NT2/D1 (cell line): Measurements from ENCODE around the gene DRD3.

Experiments used
- DNase-seq: peaks from one replicate; pipeline ENCODE4 v3.0.0-alpha.2; 2011; ENCODE audit warnings: low read depth, low spot score
- H3K27me3 ChIP-seq: 2 replicates; pipeline ENCODE4 v1.6.0; 2011; ENCODE audit warnings: mild to moderate bottlenecking; ENCODE audit not compliant: insufficient read length, insufficient read depth
- H3K36me3 ChIP-seq: 2 replicates; pipeline ENCODE4 v1.6.1; 2011; ENCODE audit warnings: mild to moderate bottlenecking, low read length, mixed read lengths; ENCODE audit not compliant: insufficient read depth, insufficient read length
- H3K4me1 ChIP-seq: 2 replicates; pipeline ENCODE4 v1.5.1; 2011; ENCODE audit not compliant: insufficient read depth, insufficient read length
- H3K4me3 ChIP-seq: 2 replicates; pipeline ENCODE4 v1.5.1; 2011; ENCODE audit warnings: low read depth; ENCODE audit not compliant: insufficient read length
- H3K9ac ChIP-seq: 2 replicates; pipeline ENCODE4 v1.6.0; 2011; ENCODE audit warnings: low read depth; ENCODE audit not compliant: insufficient read length
- H3K9me3 ChIP-seq: 2 replicates; pipeline ENCODE4 v1.5.1; 2011; ENCODE audit warnings: mild to moderate bottlenecking, low read length; ENCODE audit not compliant: insufficient read depth
- SUZ12 ChIP-seq: IDR thresholded peaks from 2 replicates; pipeline ENCODE4 v1.6.1; 2011; ENCODE audit not compliant: insufficient read length, insufficient read depth; ENCODE audit errors: extremely low read depth
- YY1 ChIP-seq: IDR thresholded peaks from 2 replicates; pipeline ENCODE4 v1.6.1; 2011; ENCODE audit not compliant: insufficient read length, insufficient read depth
- ZNF274 ChIP-seq: IDR thresholded peaks from 2 replicates; pipeline ENCODE4 v1.6.1; 2011; ENCODE audit warnings: mild to moderate bottlenecking, low read depth, low read length

The DRD3 gene

DNA sequence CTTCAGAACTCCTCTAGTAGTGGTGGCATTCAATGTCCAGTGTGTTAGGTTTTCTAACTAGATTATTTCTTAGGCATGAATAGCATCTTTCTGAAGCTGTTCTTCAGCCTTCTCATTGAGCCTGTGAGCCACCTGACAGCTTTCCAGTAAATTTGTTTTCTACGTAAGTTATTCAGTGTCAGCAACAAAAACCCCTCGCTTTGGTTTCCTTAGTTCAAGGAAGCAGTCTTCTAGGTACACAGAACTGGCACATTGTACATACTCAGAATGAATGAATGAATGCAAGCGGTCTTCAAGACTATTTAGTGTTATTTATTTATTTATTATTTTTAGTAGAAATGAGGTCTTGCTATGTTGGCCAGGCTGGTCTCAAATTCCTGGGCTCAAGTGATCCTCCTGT is 44.9 kb downstream of the DRD3 start:
- no peaks in the 10 kb centered on the region for H3K27me3 ChIP-seq
- TF ChIP-seq YY1 (no peak), SUZ12 (no peak), ZNF274 (no peak)
- H3K36me3 ChIP-seq, result no peaks in the 10 kb centered on the region
- no peak for DNase-seq
- H3K4me3 ChIP-seq, result no peak overlapping the region
- no peaks in the 10 kb centered on the region for H3K4me1 ChIP-seq
- no peaks in the 10 kb centered on the region for H3K9me3 ChIP-seq
- H3K9ac ChIP-seq, result no peak overlapping the region

DNA sequence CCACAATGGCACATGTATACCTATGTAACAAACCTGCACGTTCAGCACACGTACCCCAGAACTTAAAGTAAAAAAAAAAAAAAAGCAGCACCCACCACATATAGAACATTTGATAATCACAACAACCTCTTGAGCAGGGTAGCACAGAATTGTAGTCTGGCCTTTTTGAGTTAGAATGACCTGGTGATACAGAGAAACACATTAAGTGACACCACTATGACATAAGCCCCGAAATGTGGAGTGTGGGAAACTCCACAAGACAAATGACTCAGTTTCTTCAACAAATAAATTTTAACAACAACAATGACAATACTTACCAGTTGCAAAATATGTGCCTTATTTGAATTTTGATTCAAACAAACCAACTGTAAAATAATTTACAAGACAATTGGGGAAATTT is 46.4 kb downstream of the DRD3 start:
- H3K9me3 ChIP-seq, result no peaks in the 10 kb centered on the region; the same call in 1 of the 2 replicates
- TF ChIP-seq ZNF274 (no peak), YY1 (no peak), SUZ12 (no peak)
- no peak for DNase-seq
- no peak overlapping the region for H3K4me3 ChIP-seq
- no peak overlapping the region for H3K9ac ChIP-seq
- H3K36me3 ChIP-seq, result no peaks in the 10 kb centered on the region
- H3K27me3 ChIP-seq, result no peaks in the 10 kb centered on the region
- no peaks in the 10 kb centered on the region for H3K4me1 ChIP-seq

DNA sequence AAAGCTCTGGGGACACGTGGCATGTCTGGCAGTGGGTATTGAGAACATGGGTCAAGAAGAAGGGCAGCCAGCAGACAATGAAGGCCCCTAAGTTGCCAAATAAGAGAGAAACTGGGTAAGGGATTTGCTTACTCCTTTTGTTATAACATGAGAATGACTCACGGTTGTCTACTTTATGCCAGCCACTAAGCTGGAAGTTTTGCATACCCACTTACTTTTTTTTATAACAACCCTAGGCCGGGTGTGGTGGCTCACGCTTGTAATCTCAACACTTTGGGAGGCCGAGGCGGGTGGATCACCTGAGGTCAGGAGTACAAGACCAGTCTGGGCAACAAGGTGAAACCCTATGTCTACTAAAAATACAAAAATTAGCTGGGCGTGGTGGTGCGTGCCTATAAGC is 50.0 kb downstream of the DRD3 start:
- no peaks in the 10 kb centered on the region for H3K27me3 ChIP-seq
- no peak overlapping the region for H3K9ac ChIP-seq
- H3K9me3 ChIP-seq, result no peaks in the 10 kb centered on the region; the same call in 1 of the 2 replicates
- no peaks in the 10 kb centered on the region for H3K36me3 ChIP-seq
- TF ChIP-seq SUZ12 (no peak), ZNF274 (no peak), YY1 (no peak)
- no peak for DNase-seq
- H3K4me1 ChIP-seq, result no peaks in the 10 kb centered on the region
- no peak overlapping the region for H3K4me3 ChIP-seq

DNA sequence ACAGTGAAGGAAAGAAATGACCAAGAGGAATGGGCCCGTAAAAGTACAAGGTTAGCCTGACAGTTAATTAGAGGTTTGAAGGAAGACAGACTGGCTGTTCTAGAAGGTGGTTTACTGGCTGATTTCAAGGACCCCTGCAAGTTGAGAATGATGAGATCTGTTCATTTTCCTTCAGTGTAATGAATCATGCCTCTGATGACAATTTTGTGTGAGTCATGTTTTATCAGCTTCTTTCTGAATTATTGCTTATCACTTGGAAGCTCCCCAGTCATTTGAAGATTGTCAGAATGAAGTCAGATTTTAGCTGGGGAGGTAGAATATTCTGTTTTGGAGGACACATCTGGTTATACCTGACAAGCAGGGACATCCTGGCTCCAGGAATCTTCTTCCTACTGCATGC is 50.6 kb downstream of the DRD3 start:
- no peaks in the 10 kb centered on the region for H3K27me3 ChIP-seq
- no peaks in the 10 kb centered on the region for H3K4me1 ChIP-seq
- H3K36me3 ChIP-seq, result no peaks in the 10 kb centered on the region
- H3K9me3 ChIP-seq, result no peaks in the 10 kb centered on the region; the same call in 1 of the 2 replicates
- no peak overlapping the region for H3K9ac ChIP-seq
- TF ChIP-seq YY1 (no peak), ZNF274 (no peak), SUZ12 (no peak)
- no peak overlapping the region for H3K4me3 ChIP-seq
- DNase-seq, result no peak

DNA sequence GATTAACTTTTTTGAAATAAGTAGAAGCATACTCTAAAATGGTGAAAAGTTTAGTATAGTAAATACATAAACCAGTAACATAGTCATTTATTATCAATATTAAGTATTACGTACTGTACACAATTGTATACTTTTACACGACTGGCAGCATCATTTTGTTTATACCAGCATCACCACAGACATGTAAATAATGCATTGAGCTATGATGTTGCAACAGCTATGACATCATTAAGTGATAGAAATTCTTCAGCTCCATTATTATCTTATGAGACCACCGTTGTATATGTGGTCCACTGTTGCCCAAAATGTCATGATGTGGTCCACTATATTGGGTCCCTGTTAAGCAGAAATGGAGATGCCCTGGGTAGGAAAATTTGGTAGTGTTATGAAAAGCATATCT is 51.3 kb downstream of the DRD3 start:
- Histone ChIP-seq H3K27me3 (no peaks in the 10 kb centered on the region), H3K9ac (no peak overlapping the region), H3K9me3 (no peaks in the 10 kb centered on the region; the same call in 1 of the 2 replicates), H3K36me3 (no peaks in the 10 kb centered on the region), H3K4me1 (no peaks in the 10 kb centered on the region), H3K4me3 (no peak overlapping the region)
- DNase-seq, result no peak
- TF ChIP-seq YY1 (no peak), ZNF274 (no peak), SUZ12 (no peak)

DNA sequence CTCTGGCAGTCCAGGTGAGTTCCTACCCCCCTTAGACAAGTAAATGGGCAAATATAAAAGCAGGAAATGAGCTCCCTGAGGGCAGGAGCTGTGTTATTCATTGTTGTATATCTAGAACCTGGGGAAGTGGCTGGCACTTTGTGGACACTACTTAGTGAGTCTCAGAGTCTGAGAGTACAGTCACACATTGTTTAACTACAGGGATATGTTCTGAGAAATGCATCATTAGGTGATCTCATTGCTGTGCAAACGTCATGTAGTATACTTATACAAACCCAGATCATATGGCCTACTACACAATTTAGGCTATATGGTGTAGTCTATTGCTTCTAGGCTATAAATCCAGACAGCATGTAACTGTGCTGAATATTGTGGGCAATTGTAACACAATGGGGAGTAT is 52.4 kb downstream of the DRD3 start:
- Histone ChIP-seq H3K9me3 (no peaks in the 10 kb centered on the region; the same call in 1 of the 2 replicates), H3K9ac (no peak overlapping the region), H3K4me1 (peaks cover 3% of the 10 kb centered on the region), H3K4me3 (no peak overlapping the region), H3K27me3 (no peaks in the 10 kb centered on the region), H3K36me3 (no peaks in the 10 kb centered on the region)
- TF ChIP-seq YY1 (no peak), SUZ12 (no peak), ZNF274 (no peak)
- DNase-seq, result no peak

DNA sequence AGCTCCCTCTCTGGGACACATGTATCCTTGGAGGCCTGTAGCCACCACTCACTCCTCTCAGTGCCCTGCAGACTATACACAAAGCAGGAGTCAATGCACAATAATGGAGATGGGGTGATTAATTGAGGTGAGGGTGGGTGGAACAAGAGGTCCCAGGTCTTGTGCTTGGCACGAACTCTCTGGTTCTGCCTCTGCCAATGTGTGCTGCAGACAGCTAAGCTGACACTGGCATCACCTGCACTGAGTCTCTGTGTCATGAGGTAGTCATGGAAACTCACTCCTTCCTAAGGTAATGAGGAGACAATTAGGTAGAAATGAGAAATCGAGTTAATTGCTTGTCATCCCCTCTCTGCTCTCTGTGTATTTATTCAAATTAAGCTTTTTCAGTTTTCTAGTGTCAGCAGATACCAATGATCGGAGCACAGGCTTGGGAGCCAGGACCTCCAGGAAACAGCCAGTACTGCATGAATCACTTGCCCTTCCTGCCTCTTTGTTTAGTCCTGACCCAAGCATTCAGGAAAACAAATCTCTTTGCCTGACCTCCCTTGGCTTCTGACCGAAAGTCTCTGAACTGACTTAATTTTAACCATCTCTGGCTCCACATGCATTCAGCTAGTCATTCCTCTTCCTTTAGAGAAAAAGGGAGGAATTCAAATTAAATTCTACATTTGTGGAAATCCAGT is 56.7 kb downstream of the DRD3 start:
- H3K36me3 ChIP-seq, result no peaks in the 10 kb centered on the region
- H3K9me3 ChIP-seq, result no peaks in the 10 kb centered on the region
- no peak overlapping the region for H3K4me3 ChIP-seq
- DNase-seq, result peak; percentile 36
- TF ChIP-seq SUZ12, result no peak
- no peak for TF ChIP-seq ZNF274
- TF ChIP-seq YY1, result no peak
- H3K9ac ChIP-seq, result no peak overlapping the region
- H3K4me1 ChIP-seq, result peaks cover 3% of the 10 kb centered on the region
- H3K27me3 ChIP-seq, result no peaks in the 10 kb centered on the region

DNA sequence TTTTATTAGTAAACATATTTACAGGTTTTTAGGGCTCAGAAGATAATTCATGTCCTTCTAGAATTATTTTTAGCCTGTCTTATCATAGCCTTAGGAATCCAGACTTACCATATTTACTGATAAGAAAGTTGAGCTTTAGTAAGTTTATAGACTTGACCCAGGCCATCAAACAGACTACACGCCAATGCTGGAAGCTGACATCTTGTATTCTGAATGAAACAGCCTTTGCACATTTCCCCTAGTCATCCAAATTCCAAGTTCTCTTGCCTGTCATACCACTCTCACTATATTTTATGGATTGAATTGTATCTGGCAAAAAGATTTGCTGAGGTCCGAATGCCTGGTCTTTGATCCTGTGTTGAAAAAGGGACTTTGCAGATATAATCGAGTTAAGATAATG is 58.6 kb downstream of the DRD3 start:
- DNase-seq, result no peak
- Histone ChIP-seq H3K27me3 (no peaks in the 10 kb centered on the region), H3K4me3 (no peak overlapping the region), H3K9ac (no peak overlapping the region), H3K4me1 (peaks cover 3% of the 10 kb centered on the region), H3K9me3 (no peaks in the 10 kb centered on the region), H3K36me3 (no peaks in the 10 kb centered on the region)
- TF ChIP-seq ZNF274, result no peak
- TF ChIP-seq YY1, result no peak
- TF ChIP-seq SUZ12, result no peak
